ENCODE measurements around the gene NDOR1.

Gene NDOR1

GRCh38 chr9:137178939-137179630 lies 26.4 kb upstream of the NDOR1 start:
- no peak overlapping the region for H3K4me3 ChIP-seq (ENCODE audit: low read depth, low read length)
- no peak for TF ChIP-seq CTCF (IDR thresholded peaks at IDR 0.05; ENCODE audit: borderline replicate concordance, insufficient read depth, low read depth, low read length)

- TF ChIP-seq CTCF (IDR thresholded peaks at IDR 0.05; ENCODE audit: borderline replicate concordance, insufficient read depth, low read depth, low read length), result no peak
- H3K4me3 ChIP-seq (ENCODE audit: low read depth, low read length), result no peak overlapping the region
Observed at GRCh38 chr9:137179761-137180160, 25.7 kb upstream of the NDOR1 start.

- H3K4me3 ChIP-seq (ENCODE audit: low read depth, low read length), result no peak overlapping the region
- TF ChIP-seq CTCF (IDR thresholded peaks at IDR 0.05; ENCODE audit: borderline replicate concordance, insufficient read depth, low read depth, low read length), result no peak
Observed at GRCh38 chr9:137180491-137180890, 25.0 kb upstream of the NDOR1 start.

- no peak for TF ChIP-seq CTCF (IDR thresholded peaks at IDR 0.05; ENCODE audit: borderline replicate concordance, insufficient read depth, low read depth, low read length)
- no peak overlapping the region for H3K4me3 ChIP-seq (ENCODE audit: low read depth, low read length)
Observed at GRCh38 chr9:137181680-137182079, 23.8 kb upstream of the NDOR1 start.

- TF ChIP-seq CTCF (IDR thresholded peaks at IDR 0.05; ENCODE audit: borderline replicate concordance, insufficient read depth, low read depth, low read length), result no peak
- H3K4me3 ChIP-seq (ENCODE audit: low read depth, low read length), result no peak overlapping the region
Observed at GRCh38 chr9:137182836-137183235, 22.7 kb upstream of the NDOR1 start.

- H3K4me3 ChIP-seq (ENCODE audit: low read depth, low read length), result no peak overlapping the region
- TF ChIP-seq CTCF (IDR thresholded peaks at IDR 0.05; ENCODE audit: borderline replicate concordance, insufficient read depth, low read depth, low read length), result no peak
Observed at GRCh38 chr9:137183980-137184595, 21.4 kb upstream of the NDOR1 start.
